Adrenal gland (tissue), 5 donors: ENCODE measurements around the gene MBOAT1.

ENCODE experiments used
- POLR2A ChIP-seq, 2 donors: fragments of 450-650 bp; IDR thresholded peaks; one replicate each; pipeline ENCODE4 v1.6.1; 2017; ENCODE audit warnings: antibody characterized with exemption in 2 of 2, mild to moderate bottlenecking in 2 of 2, moderate library complexity in 1 of 2
- TF ChIP-seq, protein P1 (sequence below), 6 experiments: fragments of 450-650 bp in 4 of 6; fragments of 200-600 bp in 2 of 6; sonication (generic) in 1 of 6; IDR thresholded peaks; 1 replicate in 5 of 6; 2 replicates in 1 of 6; pipeline versions ENCODE4 v1.5.1 to v1.8.0; 2016 to 2021; ENCODE audit warnings: antibody characterized with exemption in 6 of 6, mild to moderate bottlenecking in 2 of 6, moderate library complexity in 1 of 6
- donor health status: DM: no; HTN: no; CAD: no.

DNA sequence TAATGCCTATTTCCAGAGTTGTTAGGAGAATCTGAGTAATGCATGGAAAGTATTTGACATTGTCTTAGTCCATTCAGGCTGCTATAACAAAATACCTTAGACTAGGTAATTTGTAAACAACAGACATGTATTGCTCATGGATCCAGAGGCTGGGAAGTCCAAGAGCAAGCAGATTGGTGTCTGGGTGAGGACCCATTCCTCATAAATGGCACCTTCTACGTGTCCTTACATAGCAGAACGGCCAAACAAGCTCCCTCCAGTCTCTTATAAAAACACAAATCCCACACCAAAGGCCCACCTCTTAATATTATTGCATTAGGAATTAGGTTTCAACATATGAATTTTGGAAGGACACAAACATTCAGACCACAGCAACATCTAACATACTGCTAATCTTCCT, 30.2 kb downstream of the MBOAT1 start:
- TF ChIP-seq, protein P1, sequence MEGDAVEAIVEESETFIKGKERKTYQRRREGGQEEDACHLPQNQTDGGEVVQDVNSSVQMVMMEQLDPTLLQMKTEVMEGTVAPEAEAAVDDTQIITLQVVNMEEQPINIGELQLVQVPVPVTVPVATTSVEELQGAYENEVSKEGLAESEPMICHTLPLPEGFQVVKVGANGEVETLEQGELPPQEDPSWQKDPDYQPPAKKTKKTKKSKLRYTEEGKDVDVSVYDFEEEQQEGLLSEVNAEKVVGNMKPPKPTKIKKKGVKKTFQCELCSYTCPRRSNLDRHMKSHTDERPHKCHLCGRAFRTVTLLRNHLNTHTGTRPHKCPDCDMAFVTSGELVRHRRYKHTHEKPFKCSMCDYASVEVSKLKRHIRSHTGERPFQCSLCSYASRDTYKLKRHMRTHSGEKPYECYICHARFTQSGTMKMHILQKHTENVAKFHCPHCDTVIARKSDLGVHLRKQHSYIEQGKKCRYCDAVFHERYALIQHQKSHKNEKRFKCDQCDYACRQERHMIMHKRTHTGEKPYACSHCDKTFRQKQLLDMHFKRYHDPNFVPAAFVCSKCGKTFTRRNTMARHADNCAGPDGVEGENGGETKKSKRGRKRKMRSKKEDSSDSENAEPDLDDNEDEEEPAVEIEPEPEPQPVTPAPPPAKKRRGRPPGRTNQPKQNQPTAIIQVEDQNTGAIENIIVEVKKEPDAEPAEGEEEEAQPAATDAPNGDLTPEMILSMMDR (IDR thresholded peaks at IDR 0.05), result no peak
- TF ChIP-seq POLR2A (IDR thresholded peaks at IDR 0.05), result no peak
